GM18508 (cell line): ENCODE data around the gene UPP1.
"Not testable (repeated sequence)": the region's sequence is repeated elsewhere in the genome, so short reads cannot be mapped to it uniquely, and the experiment has no call there.

Experiments
- ATAC-seq: cut with Tn5 transposase; IDR thresholded peaks from one replicate; pipeline ENCODE4 v1.9.1; 2021; ENCODE audit warnings: moderate number of reproducible peaks; ENCODE audit not compliant: insufficient read depth, unreplicated experiment

Gene UPP1

GRCh38 chr7:48089046-48090003, at the start of gene UPP1:
UPP1 (plus strand) TSS chr7:48089265; CDS start chr7:48094784, 5,519 bp downstream.
- peak; percentile 30 for ATAC-seq

GRCh38 chr7:48040944-48041652, 48.0 kb upstream of the UPP1 start:
- ATAC-seq: no peak

- ATAC-seq: no peak
Observed at GRCh38 chr7:48041653-48041970, 47.5 kb upstream of the UPP1 start.

- ATAC-seq: no peak
Observed at GRCh38 chr7:48042216-48042615, 46.8 kb upstream of the UPP1 start.

GRCh38 chr7:48042636-48043035, 46.4 kb upstream of the UPP1 start:
- ATAC-seq: no peak

- ATAC-seq: no peak
Observed at GRCh38 chr7:48045195-48045765, 43.8 kb upstream of the UPP1 start.

GRCh38 chr7:48046458-48046857, 42.6 kb upstream of the UPP1 start:
- ATAC-seq: no peak

GRCh38 chr7:48048113-48048512, 41.0 kb upstream of the UPP1 start:
- ATAC-seq: no peak

- ATAC-seq: no peak
Observed at GRCh38 chr7:48049850-48050249, 39.2 kb upstream of the UPP1 start.

- ATAC-seq: no peak
Observed at GRCh38 chr7:48052748-48053147, 36.3 kb upstream of the UPP1 start.

- ATAC-seq: no peak
Observed at GRCh38 chr7:48053736-48054135, 35.3 kb upstream of the UPP1 start.

- ATAC-seq: no peak
Observed at GRCh38 chr7:48058990-48059389, 30.1 kb upstream of the UPP1 start.

GRCh38 chr7:48059706-48060105, 29.4 kb upstream of the UPP1 start:
- no peak for ATAC-seq

GRCh38 chr7:48063985-48064384, 25.1 kb upstream of the UPP1 start:
- ATAC-seq: no peak

GRCh38 chr7:48067475-48067874, 21.6 kb upstream of the UPP1 start:
- ATAC-seq: no peak

- ATAC-seq: no peak
Observed at GRCh38 chr7:48074204-48074654, 14.8 kb upstream of the UPP1 start.

- no peak for ATAC-seq
Observed at GRCh38 chr7:48077423-48077822, 11.6 kb upstream of the UPP1 start.

GRCh38 chr7:48078470-48078869, 10.6 kb upstream of the UPP1 start:
- no peak for ATAC-seq

- ATAC-seq: not testable (repeated sequence)
Observed at GRCh38 chr7:48082378-48082777, 6.7 kb upstream of the UPP1 start.

GRCh38 chr7:48083114-48083830, 5.8 kb upstream of the UPP1 start:
- no peak for ATAC-seq
